Stomach (tissue), 4 donors: ENCODE measurements around the gene WDR87.

Experiments used
- EP300 ChIP-seq: sonication (generic); formaldehyde crosslinking; IDR thresholded peaks from one replicate; pipeline ENCODE4 v1.6.1; 2017; ENCODE audit warnings: antibody characterized with exemption
- TF ChIP-seq, protein P1 (sequence below), 7 experiments: fragments of 450-650 bp in 4 of 7; fragments of 200-600 bp in 3 of 7; sonication (generic) in 3 of 7; IDR thresholded peaks; one replicate each; pipeline ENCODE4 v1.5.1; 2016 to 2019; ENCODE audit warnings: antibody characterized with exemption in 7 of 7, control low read depth in 2 of 7, mild to moderate bottlenecking in 1 of 7

DNA sequence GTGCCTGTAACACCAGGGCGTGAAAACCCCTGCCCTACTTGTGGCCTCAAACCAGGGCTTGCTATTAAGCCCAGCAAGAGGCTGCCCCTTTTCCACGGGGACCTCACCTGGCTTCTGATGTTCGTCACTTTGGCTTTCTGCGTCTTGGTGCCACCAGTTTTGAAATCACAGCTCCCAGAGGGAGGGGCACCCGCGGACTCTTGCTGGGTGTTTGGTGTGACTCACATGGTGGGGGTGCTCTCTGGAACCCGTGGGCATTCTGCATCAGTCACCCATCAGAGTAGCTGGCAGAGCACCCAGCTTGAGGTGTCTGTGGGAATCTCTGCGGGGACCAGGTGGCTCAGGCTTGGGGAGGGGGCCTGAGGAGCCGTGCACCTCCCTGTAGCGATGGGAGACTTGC, 19.9 kb upstream of the WDR87 start:
- no peak for TF ChIP-seq EP300
- TF ChIP-seq, protein P1, sequence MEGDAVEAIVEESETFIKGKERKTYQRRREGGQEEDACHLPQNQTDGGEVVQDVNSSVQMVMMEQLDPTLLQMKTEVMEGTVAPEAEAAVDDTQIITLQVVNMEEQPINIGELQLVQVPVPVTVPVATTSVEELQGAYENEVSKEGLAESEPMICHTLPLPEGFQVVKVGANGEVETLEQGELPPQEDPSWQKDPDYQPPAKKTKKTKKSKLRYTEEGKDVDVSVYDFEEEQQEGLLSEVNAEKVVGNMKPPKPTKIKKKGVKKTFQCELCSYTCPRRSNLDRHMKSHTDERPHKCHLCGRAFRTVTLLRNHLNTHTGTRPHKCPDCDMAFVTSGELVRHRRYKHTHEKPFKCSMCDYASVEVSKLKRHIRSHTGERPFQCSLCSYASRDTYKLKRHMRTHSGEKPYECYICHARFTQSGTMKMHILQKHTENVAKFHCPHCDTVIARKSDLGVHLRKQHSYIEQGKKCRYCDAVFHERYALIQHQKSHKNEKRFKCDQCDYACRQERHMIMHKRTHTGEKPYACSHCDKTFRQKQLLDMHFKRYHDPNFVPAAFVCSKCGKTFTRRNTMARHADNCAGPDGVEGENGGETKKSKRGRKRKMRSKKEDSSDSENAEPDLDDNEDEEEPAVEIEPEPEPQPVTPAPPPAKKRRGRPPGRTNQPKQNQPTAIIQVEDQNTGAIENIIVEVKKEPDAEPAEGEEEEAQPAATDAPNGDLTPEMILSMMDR (IDR thresholded peaks at IDR 0.05) = no peak
